OCI-LY7 (cell line): ENCODE results near the gene ROBO1.

Experiments used
- EZH2phosphoT487 ChIP-seq: fragments of 200-600 bp; sonication (generic); IDR thresholded peaks from 2 replicates; pipeline ENCODE4 v1.6.1; 2018; ENCODE audit warnings: low read depth, borderline replicate concordance, mild to moderate bottlenecking, mixed run types, antibody characterized with exemption, low read length, moderate library complexity, mixed read lengths
- TF ChIP-seq, protein P1 (sequence below): fragments of 200-600 bp; sonication (generic); conservative IDR thresholded peaks from 2 replicates; pipeline ENCODE4 v1.5.1; 2014; ENCODE audit warnings: mild to moderate bottlenecking, antibody characterized with exemption, low read length, moderate library complexity, mixed read lengths

- TF ChIP-seq, protein P1, sequence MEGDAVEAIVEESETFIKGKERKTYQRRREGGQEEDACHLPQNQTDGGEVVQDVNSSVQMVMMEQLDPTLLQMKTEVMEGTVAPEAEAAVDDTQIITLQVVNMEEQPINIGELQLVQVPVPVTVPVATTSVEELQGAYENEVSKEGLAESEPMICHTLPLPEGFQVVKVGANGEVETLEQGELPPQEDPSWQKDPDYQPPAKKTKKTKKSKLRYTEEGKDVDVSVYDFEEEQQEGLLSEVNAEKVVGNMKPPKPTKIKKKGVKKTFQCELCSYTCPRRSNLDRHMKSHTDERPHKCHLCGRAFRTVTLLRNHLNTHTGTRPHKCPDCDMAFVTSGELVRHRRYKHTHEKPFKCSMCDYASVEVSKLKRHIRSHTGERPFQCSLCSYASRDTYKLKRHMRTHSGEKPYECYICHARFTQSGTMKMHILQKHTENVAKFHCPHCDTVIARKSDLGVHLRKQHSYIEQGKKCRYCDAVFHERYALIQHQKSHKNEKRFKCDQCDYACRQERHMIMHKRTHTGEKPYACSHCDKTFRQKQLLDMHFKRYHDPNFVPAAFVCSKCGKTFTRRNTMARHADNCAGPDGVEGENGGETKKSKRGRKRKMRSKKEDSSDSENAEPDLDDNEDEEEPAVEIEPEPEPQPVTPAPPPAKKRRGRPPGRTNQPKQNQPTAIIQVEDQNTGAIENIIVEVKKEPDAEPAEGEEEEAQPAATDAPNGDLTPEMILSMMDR, result no peak
- no peak for TF ChIP-seq EZH2phosphoT487
These were observed 747.9 kb downstream of the ROBO1 start for GRCh38 chr3:79019924-79020173.
